HG03378 (cell line): ENCODE data around the gene PDCD6IP.
"Not testable (repeated sequence)": the region's sequence is repeated elsewhere in the genome, so short reads cannot be mapped to it uniquely, and the experiment has no call there.

Experiments used
- ATAC-seq: cut with Tn5 transposase; IDR thresholded peaks from one replicate; pipeline ENCODE4 v1.9.1; 2021; ENCODE audit warnings: mild to moderate bottlenecking, moderate library complexity; ENCODE audit not compliant: unreplicated experiment

Gene PDCD6IP

GRCh38 chr3:33840179-33840578, 41.7 kb downstream of the PDCD6IP start:
- no peak for ATAC-seq

GRCh38 chr3:33848624-33849347, 50.4 kb downstream of the PDCD6IP start:
- ATAC-seq, result no peak

GRCh38 chr3:33850599-33850998, 52.2 kb downstream of the PDCD6IP start:
- ATAC-seq, result not testable (repeated sequence)

- not testable (repeated sequence) for ATAC-seq
These were observed 57.0 kb downstream of the PDCD6IP start for GRCh38 chr3:33855407-33855806.

DNA sequence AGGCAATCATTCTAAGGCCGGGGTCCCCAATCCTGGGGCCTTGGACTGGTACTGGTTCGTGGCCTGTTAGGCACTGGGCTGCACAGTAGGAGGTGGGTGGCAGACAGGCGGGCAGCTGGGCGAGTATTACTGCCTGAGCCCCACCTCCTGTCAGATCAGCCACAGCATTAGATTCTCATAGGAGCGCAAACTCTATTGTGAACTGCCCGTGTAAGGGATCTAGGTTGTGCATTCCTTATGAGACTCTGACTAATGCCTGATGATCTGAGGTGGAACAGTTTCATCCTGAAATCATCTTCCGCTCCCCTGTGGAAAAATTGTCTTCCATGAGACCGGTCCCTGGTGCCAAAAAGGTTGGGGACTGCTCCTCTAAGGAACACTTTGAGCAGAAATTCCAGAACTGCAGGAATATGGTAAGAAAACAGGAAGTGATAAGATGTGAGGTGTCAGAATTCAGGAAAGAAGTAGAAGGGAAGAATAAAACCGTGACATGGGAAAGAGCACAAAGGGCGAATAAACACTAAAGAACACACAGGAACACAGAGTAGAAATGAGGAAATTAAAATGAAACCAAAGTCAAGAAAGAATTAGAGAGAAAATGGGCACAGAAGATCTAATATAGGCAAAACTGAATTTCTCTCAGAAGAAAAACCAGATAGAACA, 57.6 kb downstream of the PDCD6IP start:
- no peak for ATAC-seq

GRCh38 chr3:33857701-33858100, 59.3 kb downstream of the PDCD6IP start:
- ATAC-seq, result not testable (repeated sequence)

DNA sequence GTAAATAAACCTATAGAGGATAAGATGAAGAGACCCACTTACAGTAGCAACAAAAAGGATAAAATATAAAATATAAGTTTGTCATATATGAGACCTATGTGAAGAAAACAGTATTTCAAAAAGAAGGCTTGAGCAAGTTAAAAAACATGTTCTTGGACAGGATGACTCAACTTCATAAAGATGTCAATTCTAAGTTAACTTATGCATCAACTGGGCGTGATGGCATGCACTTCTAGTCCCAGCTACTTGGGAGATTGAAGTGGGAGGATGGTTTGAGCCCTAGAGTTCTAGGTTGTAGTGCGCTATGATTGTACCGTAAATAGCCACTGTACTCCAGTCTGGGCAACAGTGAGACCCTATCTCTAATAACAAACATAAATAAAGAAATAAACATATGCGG, 59.7 kb downstream of the PDCD6IP start:
- no peak for ATAC-seq

DNA sequence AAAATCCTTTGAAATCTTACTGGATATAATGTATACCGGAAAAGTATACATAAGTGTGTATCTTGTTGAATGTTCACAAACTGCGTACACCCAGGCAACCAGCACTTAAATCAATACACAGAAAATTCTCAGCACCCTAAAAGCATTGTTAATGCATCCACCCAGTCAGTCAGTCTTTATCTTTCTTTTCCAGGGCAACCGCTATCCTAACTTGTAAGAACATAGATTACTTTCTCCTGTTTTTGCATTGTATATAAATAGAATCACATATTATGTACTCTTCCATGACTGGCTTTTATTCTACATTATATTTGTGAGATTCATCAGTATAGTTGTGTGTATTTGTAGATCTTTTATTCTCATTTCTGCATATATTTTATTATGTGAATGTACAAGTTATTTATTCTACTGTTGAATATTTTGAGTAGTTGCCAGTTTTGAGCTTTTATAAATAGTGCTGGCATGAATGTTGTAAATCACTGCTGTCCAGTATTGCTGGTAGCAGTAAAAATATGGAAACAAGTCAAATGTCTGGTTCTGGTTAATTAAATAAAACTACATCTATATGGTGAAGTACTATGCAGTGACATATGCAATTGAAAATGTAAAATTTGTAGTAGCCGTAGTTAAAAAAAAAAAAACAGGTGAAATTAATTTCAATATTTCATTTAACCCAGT, 62.1 kb downstream of the PDCD6IP start:
- no peak for ATAC-seq

DNA sequence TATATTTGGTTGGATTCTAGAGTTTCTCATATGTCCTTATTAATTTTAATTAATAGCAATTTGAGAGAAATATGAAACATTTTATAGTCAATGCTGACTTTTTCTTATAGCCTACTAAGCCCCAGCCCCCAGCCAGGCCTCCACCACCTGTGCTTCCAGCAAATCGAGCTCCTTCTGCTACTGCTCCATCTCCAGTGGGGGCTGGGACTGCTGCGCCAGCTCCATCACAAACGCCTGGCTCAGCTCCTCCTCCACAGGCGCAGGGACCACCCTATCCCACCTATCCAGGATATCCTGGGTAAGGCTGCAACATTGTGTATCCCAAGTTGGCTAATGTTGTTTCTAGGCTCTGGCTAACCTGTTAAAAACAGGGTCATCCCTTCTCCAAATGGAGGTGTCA, 66.7 kb downstream of the PDCD6IP start:
- no peak for ATAC-seq

DNA sequence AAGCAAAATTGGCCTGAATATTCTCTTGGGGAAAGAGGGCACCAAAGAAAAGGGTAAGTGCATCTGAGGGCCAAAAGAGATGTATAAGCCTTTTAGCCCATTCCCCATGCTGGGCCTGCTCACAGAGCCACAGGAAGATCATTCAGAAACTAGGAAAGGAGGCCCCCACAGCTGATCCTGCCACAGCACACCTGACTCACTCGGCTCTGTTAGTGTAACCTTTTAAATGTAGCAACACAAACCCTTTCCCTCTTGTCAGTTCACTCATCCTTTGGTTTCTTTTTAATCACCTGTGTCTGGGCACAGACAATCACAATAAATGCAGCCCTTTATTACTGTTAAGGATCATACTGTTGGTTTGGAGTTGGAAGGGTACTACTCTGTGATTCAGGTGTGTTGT, 69.9 kb downstream of the PDCD6IP start:
- no peak for ATAC-seq

- no peak for ATAC-seq
These were observed 71.5 kb downstream of the PDCD6IP start for GRCh38 chr3:33869977-33870376.

- no peak for ATAC-seq
These were observed 76.4 kb downstream of the PDCD6IP start for GRCh38 chr3:33874815-33875214.

DNA sequence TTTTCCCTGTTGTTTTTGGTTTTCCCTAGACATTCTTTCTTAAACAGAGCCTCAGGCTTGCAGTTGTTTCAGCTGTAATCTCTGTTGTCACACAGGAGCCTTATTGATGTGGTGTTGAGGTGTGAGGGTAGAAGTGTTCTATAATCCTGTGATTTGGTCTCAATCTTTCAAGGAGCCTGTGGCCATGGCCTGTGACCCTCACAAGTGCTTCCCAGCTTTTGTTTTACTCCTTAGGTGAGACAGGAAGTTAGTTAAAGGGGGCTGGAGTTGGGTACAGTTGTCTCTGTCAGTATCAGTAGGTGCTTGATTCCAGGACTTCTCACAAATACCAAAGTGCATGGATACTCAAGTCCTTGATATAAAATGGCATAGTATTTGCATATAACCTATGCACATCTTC, 77.2 kb downstream of the PDCD6IP start:
- ATAC-seq, result no peak

- ATAC-seq, result no peak
These were observed 78.8 kb downstream of the PDCD6IP start for GRCh38 chr3:33877187-33877586.

GRCh38 chr3:33879540-33879939, 81.1 kb downstream of the PDCD6IP start:
- ATAC-seq, result no peak

DNA sequence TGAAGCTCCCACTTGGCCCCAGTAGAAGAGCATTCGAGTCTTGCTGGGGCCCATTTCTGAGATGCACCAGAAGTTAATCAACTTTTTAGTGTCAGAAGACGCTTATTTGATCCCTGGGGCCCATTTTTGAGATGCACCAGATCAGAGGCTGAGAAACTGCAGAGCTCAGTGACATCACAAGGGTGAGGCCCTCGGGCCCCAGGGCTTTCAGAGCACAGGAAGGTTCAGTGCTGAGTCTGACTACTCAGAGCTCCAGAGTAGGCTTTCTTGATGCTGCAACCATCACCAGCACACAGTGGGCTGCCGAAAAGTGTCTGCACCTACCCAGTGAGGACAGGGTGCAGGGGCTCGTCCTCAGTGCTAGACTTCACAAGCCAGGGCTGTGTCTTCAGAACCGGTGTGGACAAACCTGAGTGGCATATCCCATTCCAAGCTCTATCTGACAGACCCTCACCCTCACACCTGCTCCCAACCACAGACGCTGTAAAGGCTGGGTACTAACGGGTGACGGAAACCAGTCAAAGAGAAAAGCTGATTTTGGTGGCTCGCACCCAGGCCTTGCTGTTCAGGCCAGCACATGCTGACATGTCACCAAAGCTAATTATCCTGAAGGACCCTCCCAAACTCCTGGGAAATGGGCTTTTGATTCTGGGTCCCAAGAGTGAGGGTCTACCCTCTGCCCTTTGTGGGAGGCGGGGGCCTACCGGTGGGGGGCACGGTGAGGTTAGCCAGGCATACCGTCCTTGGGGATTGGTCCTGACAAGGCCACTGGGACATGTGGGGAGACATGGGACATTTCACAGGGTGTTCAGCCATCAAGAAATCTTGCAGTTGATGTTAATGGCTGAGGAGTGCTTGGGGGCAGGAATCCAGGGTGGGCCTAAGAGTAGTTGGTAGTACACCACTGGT, 83.0 kb downstream of the PDCD6IP start:
- no peak for ATAC-seq

- no peak for ATAC-seq
These were observed 83.9 kb downstream of the PDCD6IP start for GRCh38 chr3:33882296-33882695.

GRCh38 chr3:33883538-33883950, 85.1 kb downstream of the PDCD6IP start:
- peak; percentile 50 for ATAC-seq

DNA sequence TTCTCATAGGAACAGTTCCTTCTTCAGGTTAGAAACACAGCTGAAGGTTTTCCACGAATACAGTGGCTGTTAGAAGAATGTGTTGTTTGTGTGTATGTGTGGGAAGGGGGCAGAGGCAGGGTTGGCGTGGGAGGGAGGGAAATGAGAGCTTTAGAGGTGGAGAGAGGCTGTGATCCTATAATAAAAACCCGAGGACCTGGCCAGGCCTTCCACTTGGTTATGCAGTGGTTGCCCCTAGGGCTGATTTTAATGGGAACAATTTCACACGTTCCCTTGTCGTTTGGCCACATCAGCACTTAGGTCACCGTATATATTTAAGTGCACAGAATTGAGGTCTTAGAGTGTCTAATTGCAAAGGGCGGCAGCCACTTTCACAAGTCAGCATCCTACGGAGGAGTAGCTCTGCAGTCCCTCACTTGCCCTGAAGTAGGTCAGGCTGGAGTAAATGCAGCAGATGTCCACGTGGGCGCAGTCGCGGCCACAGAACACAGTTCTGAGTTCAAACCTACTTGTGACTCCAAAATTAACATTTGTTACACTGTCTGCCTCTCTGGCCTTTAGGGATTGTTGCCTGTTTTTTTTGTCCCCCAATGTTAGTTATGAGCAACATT, 85.6 kb downstream of the PDCD6IP start:
- no peak for ATAC-seq

DNA sequence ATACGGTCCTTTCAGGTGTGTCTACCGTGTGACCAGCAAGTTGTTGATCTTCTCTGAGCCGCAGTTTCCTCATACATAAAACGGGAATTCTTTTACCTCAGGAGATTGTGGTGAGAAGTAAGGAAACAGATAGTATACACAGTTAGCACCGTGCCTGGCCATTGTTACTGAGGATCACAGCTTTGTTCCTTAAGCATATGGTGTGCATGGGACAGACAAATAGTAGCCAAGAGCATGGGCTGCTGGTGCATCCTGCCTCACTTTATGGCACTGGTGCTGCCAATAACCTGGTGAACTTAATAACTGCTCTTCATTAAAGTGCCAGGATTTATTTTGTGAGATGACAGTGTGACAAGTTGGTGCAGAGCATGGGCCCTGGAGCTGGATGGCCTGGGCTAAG, 86.3 kb downstream of the PDCD6IP start:
- ATAC-seq, result no peak

GRCh38 chr3:33885496-33885895, 87.1 kb downstream of the PDCD6IP start:
- no peak for ATAC-seq
